HG03457 (cell line): ENCODE measurements around the gene LMAN2.
A peak's percentile ranks its signal among the peaks of the same experiment; 100 is the strongest.
"Not testable (repeated sequence)": the region's sequence is repeated elsewhere in the genome, so short reads cannot be mapped to it uniquely, and the experiment has no call there.

ENCODE experiments used
- ATAC-seq: cut with Tn5 transposase; IDR thresholded peaks from one replicate; pipeline ENCODE4 v1.9.1; 2021; ENCODE audit warnings: moderate number of reproducible peaks; ENCODE audit not compliant: unreplicated experiment

LMAN2 gene

DNA sequence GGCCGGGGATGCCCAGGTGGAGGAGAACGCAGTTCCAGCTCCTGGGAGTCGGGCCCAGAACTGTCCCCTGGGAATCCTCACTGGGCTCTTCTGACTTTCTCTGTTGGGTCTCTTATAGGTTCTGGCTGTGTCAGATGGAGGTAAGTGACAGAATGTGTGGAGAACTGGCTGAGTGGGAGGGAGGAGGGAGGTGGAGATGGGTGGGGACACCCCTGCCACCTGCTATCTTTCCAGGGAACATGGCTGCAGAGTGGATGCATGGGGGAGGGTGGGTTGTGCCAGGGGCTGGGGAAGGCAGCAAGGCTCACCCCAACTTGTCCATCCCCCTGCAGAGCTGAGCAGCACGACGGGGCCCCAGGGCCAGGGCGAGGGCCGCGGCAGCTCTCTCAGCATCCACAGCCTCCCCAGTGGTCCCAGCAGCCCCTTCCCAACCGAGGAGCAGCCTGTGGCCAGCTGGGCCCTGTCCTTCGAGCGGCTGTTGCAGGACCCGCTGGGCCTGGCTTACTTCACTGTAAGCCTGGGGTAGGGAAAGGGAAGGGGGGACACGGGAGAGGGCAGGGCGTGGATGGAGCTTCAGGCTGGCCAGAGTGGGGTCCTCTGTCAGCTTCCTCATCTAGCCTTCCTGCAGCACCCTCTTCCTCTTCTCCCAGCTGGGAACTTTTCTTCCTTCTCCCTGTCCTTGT lies 14.5 kb upstream of the LMAN2 start:
- ATAC-seq: no peak

DNA sequence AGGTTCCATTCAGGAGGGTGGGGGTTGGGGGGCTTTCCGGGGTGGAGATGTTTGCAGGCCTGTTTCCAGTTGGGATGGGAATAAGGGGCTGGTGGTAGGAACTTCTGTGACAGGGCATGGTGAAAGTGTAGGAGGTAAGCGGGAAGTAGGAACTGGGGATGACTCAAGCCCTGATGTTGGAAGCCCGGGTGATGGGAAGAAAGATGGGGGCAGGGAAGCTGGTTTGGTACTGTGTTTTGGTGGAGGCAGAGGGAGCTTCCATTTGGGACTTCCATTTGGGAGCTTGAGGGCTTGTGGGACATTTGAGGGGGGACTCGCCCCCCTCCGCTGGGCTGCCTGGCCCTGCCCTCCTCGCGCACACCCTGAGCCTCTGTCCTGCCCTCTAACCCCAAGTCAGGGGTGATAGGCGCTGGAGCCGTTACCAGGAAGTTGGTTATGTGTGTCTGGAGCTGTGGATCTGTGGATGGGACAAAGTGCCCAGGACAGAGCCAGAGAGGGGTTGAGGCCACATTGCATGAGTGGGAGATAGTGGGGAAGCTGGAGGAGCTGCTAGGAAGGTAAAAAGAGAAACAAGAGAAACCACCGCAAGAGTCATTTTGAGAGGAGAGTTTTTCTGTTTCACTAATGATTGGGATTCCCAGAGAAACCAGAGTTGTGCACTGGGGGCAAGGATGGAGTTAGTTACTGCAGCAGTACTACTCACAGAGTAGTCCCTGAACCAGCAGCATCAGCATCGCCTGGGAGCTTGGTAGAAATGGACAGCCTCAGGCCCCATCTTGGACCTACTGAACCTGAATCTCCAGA lies 12.9 kb upstream of the LMAN2 start:
- no peak for ATAC-seq

DNA sequence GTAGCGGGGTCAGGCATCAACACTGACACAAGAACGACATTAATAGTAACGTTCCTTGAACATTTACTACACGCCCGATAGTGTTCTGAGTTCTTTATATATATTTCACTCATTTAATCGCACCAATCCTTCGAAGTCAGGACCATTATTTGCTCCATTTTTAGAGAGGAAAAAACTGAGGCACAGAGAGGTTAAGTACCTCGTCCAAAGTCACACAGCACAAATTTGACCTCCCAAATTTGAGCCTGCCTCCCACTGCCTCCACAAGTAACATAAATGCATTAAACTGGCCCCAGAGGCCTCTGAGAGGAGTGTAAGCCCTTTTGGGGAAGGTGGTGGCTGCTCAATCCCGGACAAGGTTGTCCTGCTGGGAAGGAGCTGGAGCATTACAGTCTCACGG lies 12.1 kb upstream of the LMAN2 start:
- ATAC-seq: no peak

DNA sequence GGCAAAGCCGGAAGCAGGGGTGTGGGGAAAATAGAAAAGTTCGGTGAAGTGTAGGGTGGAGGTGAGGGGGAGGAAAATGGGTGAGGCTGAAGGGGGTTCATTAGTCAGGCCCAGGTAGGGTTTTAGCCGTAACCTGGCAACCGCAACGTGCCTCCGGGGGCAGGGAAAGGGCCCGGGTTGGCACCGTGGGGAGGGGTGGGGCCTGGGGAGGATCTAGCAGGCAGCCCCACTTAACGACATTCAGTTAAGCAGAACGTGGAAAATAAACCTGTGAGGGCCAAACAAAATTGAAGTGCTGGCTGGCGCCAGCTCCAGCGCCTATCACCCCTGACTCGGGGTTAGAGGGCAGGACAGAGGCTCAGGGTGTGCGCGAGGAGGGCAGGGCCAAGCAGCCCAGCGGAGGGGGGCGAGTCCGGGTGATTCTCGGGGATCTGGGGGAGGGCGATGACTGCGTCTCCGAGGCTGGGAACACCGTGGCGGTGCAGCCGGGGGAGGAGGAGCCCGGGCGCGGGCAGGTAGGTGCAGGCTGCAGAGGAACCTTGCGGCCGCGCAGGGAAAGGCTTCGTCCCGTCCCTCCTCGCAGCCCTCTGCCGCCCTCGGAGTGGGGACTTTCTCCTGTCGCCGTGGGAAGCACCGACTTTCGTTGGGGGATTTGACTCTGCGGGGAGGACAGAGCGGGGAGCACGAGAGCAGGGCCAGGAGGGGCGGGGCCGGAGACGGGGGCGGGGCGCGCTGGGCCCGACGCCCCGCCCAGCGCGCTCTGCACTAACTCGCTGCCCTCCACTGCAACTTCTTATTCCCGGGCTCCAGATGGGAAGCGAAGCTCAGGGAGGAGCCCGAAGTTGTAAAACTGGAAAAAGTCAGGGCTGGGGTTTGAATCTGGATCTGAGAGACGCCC lies 11.4 kb upstream of the LMAN2 start:
- ATAC-seq: no peak

DNA sequence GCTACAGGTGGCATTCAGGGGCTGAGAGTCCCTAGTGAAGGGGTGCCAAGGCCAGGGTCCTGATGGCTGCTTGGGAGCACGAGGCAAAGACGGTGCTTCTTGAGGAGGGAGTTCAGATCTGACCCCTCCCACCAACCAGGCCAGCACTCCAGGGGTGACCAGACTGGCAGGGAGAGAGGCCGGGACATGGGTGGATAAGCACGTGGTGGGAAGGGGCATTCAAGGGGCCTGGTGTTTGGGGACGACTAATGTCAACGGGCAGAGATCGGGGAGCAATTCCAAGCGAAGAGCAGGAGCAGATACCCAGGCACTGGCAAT lies 10.8 kb upstream of the LMAN2 start:
- ATAC-seq: no peak

- no peak for ATAC-seq
Measured at GRCh38 chr5:177361418-177362291, 10.2 kb upstream of the LMAN2 start.

GRCh38 chr5:177360740-177361139 lies 9.3 kb upstream of the LMAN2 start:
- ATAC-seq: not testable (repeated sequence)

- ATAC-seq: no peak
Measured at GRCh38 chr5:177359860-177360259, 8.4 kb upstream of the LMAN2 start.

DNA sequence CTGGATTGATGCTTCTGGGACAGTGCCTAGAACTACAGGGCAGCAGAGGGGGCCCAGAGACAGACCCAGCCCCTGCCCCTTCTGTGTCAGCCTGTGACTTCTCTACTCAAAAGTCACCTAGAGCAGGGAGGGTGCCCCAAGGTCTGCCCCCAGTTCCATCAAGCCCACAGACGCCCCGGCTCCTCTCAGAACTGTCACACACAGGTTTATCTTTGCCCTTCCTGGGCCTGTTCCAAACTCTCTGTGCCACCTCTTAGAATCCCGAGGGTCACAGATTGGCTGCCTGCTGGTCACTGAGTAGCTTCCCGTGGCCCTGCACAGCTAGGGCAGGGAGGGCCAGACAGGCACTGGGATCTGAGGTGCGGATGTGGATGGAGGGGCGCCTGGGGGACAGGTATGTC lies 8.0 kb upstream of the LMAN2 start:
- no peak for ATAC-seq

GRCh38 chr5:177358370-177358819 lies 6.9 kb upstream of the LMAN2 start:
- ATAC-seq: no peak

GRCh38 chr5:177357459-177358351 lies 6.2 kb upstream of the LMAN2 start, which contains the start of gene RGS14:
Gene RGS14, plus strand, starts transcription at chr5:177357924. Its CDS starts 101 bp downstream, at chr5:177358025.
- peak; percentile 76 for ATAC-seq

GRCh38 chr5:177357146-177357458 lies 5.6 kb upstream of the LMAN2 start:
- ATAC-seq: no peak

GRCh38 chr5:177356746-177357145 lies 5.3 kb upstream of the LMAN2 start:
- no peak for ATAC-seq

DNA sequence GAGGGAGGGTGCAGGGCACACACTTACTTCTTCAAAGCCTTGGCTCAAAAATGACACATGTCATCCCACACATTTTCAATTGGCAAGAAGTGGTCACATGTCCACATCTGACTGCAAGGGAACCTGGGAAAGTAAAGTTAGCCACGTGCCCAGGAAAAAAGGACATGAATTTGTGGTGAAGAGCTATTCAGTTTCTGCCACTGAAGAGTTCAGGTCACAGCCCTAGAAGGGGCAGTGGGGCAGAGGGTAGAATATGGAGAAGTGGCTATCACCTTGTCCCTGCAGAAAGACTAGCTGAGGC lies 4.3 kb upstream of the LMAN2 start:
- no peak for ATAC-seq

- no peak for ATAC-seq
Measured at GRCh38 chr5:177355162-177355867, 3.8 kb upstream of the LMAN2 start.

- ATAC-seq: no peak
Measured at GRCh38 chr5:177354711-177355110, 3.2 kb upstream of the LMAN2 start.

- ATAC-seq: no peak
Measured at GRCh38 chr5:177354256-177354655, 2.8 kb upstream of the LMAN2 start.

- no peak for ATAC-seq
Measured at GRCh38 chr5:177353093-177353492, 1.6 kb upstream of the LMAN2 start.

GRCh38 chr5:177350776-177351391 lies 584 bp downstream of the LMAN2 start:
- ATAC-seq: peak; percentile 3
